Skeletal muscle tissue (tissue), 4 donors: ENCODE data around the gene LDB3. TPM values are rescaled to one million over a fixed set of nuclear protein-coding genes. Genes with fewer than 3 reads are reported as not detected.

ENCODE experiments used
- H3K27ac ChIP-seq: one replicate; pipeline ENCODE4 v1.7.0; 2013; ENCODE audit warnings: mild to moderate bottlenecking, low read depth, low read length, inconsistent platforms
- H3K27me3 ChIP-seq, 3 donors: one replicate each; pipeline ENCODE4 v1.7.0; 2013; ENCODE audit warnings: low read length in 3 of 3; ENCODE audit not compliant: control insufficient read depth in 3 of 3, insufficient read depth in 3 of 3
- H3K36me3 ChIP-seq, 3 donors: one replicate each; pipeline ENCODE4 v1.7.0; 2013; ENCODE audit warnings: low read length in 3 of 3; ENCODE audit not compliant: control insufficient read depth in 3 of 3, insufficient read depth in 3 of 3
- H3K4me1 ChIP-seq, 3 donors: one replicate each; pipeline ENCODE4 v1.7.0; 2013; ENCODE audit warnings: low read length in 3 of 3, mild to moderate bottlenecking in 3 of 3; ENCODE audit not compliant: control insufficient read depth in 3 of 3, insufficient read depth in 3 of 3
- H3K4me3 ChIP-seq, 3 donors: one replicate each; pipeline ENCODE4 v1.7.0; 2013; ENCODE audit warnings: low read length in 3 of 3
- H3K9ac ChIP-seq, 3 donors: one replicate each; pipeline ENCODE4 v1.7.0; 2013; ENCODE audit warnings: low read length in 3 of 3, mild to moderate bottlenecking in 3 of 3, moderate library complexity in 2 of 3, low read depth in 1 of 3
- H3K9me3 ChIP-seq, 3 donors: one replicate each; pipeline ENCODE4 v1.7.0; 2013; ENCODE audit warnings: low read length in 3 of 3; ENCODE audit not compliant: control insufficient read depth in 3 of 3
- total RNA-seq: library from RNA; depleted of rRNA; stranded (reverse); fragments of >200 nt; gene quantifications from one replicate; pipeline ENCODE4 v1.2.3, GENCODE V29; 2014
- donor health status: Osteomylitis.

LDB3 gene
- total RNA-seq, 1 donor from 2014 or later, result 87.7 TPM

GRCh38 chr10:86758189-86759072, 90.1 kb downstream of the LDB3 start:
- Histone ChIP-seq H3K9me3 (no peaks in the 10 kb centered on the region), H3K27ac (peak overlapping the region; percentile 100), H3K9ac (peak overlapping the region; percentile 86 to 88 (median 86)), H3K36me3 (no peaks in the 10 kb centered on the region), H3K27me3 (no peaks in the 10 kb centered on the region), H3K4me3 (peak overlapping the region; percentile 67 to 81 (median 75)), H3K4me1 (peaks cover 23 to 52% (median 27%) of the 10 kb centered on the region in 3 donors)

- H3K4me1 ChIP-seq, result peaks cover 17 to 45% (median 21%) of the 10 kb centered on the region in 3 donors
- H3K9me3 ChIP-seq, result no peaks in the 10 kb centered on the region
- H3K4me3 ChIP-seq, result peak overlapping the region in 2 of 3 donors; percentile 20 to 81
- no peaks in the 10 kb centered on the region for H3K36me3 ChIP-seq
- peak overlapping the region in 2 of 3 donors; percentile 14 to 20 for H3K9ac ChIP-seq
- no peaks in the 10 kb centered on the region for H3K27me3 ChIP-seq
- peak overlapping the region; percentile 27 for H3K27ac ChIP-seq
These were observed 90.9 kb downstream of the LDB3 start for GRCh38 chr10:86759073-86759672.

- Histone ChIP-seq H3K27me3 (no peaks in the 10 kb centered on the region), H3K36me3 (no peaks in the 10 kb centered on the region), H3K9me3 (no peaks in the 10 kb centered on the region), H3K9ac (no peak overlapping the region), H3K4me3 (no peak overlapping the region), H3K4me1 (peaks cover 11 to 35% (median 11%) of the 10 kb centered on the region in 3 donors), H3K27ac (no peak overlapping the region)
These were observed 95.1 kb downstream of the LDB3 start for GRCh38 chr10:86763404-86763803.

GRCh38 chr10:86765548-86765947, 97.2 kb downstream of the LDB3 start:
- H3K27ac ChIP-seq, result no peak overlapping the region
- H3K9ac ChIP-seq, result no peak overlapping the region
- H3K27me3 ChIP-seq, result no peaks in the 10 kb centered on the region
- H3K4me3 ChIP-seq, result no peak overlapping the region
- H3K36me3 ChIP-seq, result no peaks in the 10 kb centered on the region
- H3K4me1 ChIP-seq, result peaks cover 30 to 38% (median 30%) of the 10 kb centered on the region in 3 donors
- H3K9me3 ChIP-seq, result no peaks in the 10 kb centered on the region

GRCh38 chr10:86768412-86769062, 100.2 kb downstream of the LDB3 start:
- Histone ChIP-seq H3K9ac (no peak overlapping the region), H3K9me3 (no peaks in the 10 kb centered on the region), H3K4me1 (peaks cover 19 to 27% (median 25%) of the 10 kb centered on the region in 3 donors)

GRCh38 chr10:86769991-86770390, 101.7 kb downstream of the LDB3 start:
- no peak overlapping the region for H3K27ac ChIP-seq
- H3K4me1 ChIP-seq, result peaks cover 21 to 31% (median 25%) of the 10 kb centered on the region in 3 donors
- no peaks in the 10 kb centered on the region for H3K36me3 ChIP-seq
- no peak overlapping the region for H3K9ac ChIP-seq
- no peaks in the 10 kb centered on the region for H3K9me3 ChIP-seq
- no peak overlapping the region for H3K4me3 ChIP-seq
- H3K27me3 ChIP-seq, result no peaks in the 10 kb centered on the region

More at GRCh38 chr10:86768412-86769062, 100.2 kb downstream of the LDB3 start:
- H3K27me3 ChIP-seq, result no peaks in the 10 kb centered on the region
- no peak overlapping the region for H3K27ac ChIP-seq
- no peak overlapping the region for H3K4me3 ChIP-seq
- H3K36me3 ChIP-seq, result no peaks in the 10 kb centered on the region

- Histone ChIP-seq H3K4me3 (no peak overlapping the region), H3K4me1 (peaks cover 25 to 35% (median 26%) of the 10 kb centered on the region in 3 donors), H3K9me3 (no peaks in the 10 kb centered on the region), H3K9ac (no peak overlapping the region), H3K36me3 (no peaks in the 10 kb centered on the region), H3K27me3 (no peaks in the 10 kb centered on the region), H3K27ac (no peak overlapping the region)
These were observed 102.2 kb downstream of the LDB3 start for GRCh38 chr10:86770412-86770960.

- Histone ChIP-seq H3K4me3 (no peak overlapping the region), H3K4me1 (peaks cover 22 to 32% (median 31%) of the 10 kb centered on the region in 3 donors), H3K9me3 (no peaks in the 10 kb centered on the region), H3K27ac (no peak overlapping the region), H3K36me3 (no peaks in the 10 kb centered on the region), H3K9ac (no peak overlapping the region), H3K27me3 (no peaks in the 10 kb centered on the region)
These were observed 105.2 kb downstream of the LDB3 start for GRCh38 chr10:86773498-86773897.

- Histone ChIP-seq H3K4me1 (peaks cover 6 to 20% (median 16%) of the 10 kb centered on the region in 3 donors), H3K27ac (peak overlapping the region; percentile 33), H3K9ac (peak overlapping the region in 1 of 3 donors; percentile 47)
These were observed 107.0 kb downstream of the LDB3 start for GRCh38 chr10:86775056-86775869.

More at GRCh38 chr10:86775056-86775869, 107.0 kb downstream of the LDB3 start:
- Histone ChIP-seq H3K4me3 (no peak overlapping the region), H3K27me3 (no peaks in the 10 kb centered on the region), H3K36me3 (no peaks in the 10 kb centered on the region), H3K9me3 (no peaks in the 10 kb centered on the region)
